Measurements from ENCODE around the gene HGD. TPM values are rescaled to one million over a fixed set of nuclear protein-coding genes. Genes with fewer than 3 reads are reported as not detected.

Gene HGD
- total RNA-seq, 1 experiment from 2014 or later: 0.59 TPM

GRCh38 chr3:120683671-120684301 lies 1.7 kb upstream of the HGD start:
- Histone ChIP-seq H3K4me3 (replicated peaks in 1 of 2; ENCODE audit: low read depth in 1 of 2, low read length in 2 of 2) (no peak overlapping the region), H3K27me3 (ENCODE audit: insufficient read depth, low read length) (no peaks in the 10 kb centered on the region), H3K9me3 (ENCODE audit: control insufficient read depth in 1 of 2, insufficient read depth in 1 of 2, low read depth in 1 of 2, low read length in 2 of 2) (no peaks in the 10 kb centered on the region), H2AFZ (ENCODE audit: low read depth, low read length, poor library complexity, severe bottlenecking) (no peak overlapping the region), H4K20me1 (ENCODE audit: insufficient read depth) (no peaks in the 10 kb centered on the region), H3K4me2 (ENCODE audit: low read length) (no peak overlapping the region), H3K9me2 (ENCODE audit: insufficient read depth) (no peaks in the 10 kb centered on the region), H3K4me1 (ENCODE audit: control insufficient read depth in 1 of 2, insufficient read depth in 2 of 2, low read length in 2 of 2) (peaks cover 0 to 3% of the 10 kb centered on the region in 2 experiments; a peak in 2 of 4 replicates), H3K79me2 (ENCODE audit: insufficient read depth, low read length) (no peaks in the 10 kb centered on the region), H3K27ac (ENCODE audit: low read depth, low read length) (no peak overlapping the region), H3K9ac (ENCODE audit: low read length) (no peak overlapping the region), H3K36me3 (ENCODE audit: control insufficient read depth in 1 of 2, insufficient read depth in 2 of 2, low read length in 2 of 2) (no peaks in the 10 kb centered on the region)
- no peak for ATAC-seq
- DNase-seq (ENCODE audit: low read depth, low spot score): no peak
- ChIA-PET RAD21 (ENCODE audit: low non-redundant PET in 1 of 2, low total read pairs in 2 of 2, uncharacterized antibody in 2 of 2, unreplicated experiment in 2 of 2) (no interaction called here), CTCF (no interaction called here), POLR2A (no interaction called here)
- TF ChIP-seq REST (IDR thresholded peaks at IDR 0.05; ENCODE audit: low read depth) (no peak), SIN3A (IDR thresholded peaks at IDR 0.05; ENCODE audit: low read depth) (no peak), YY1 (IDR thresholded peaks at IDR 0.05; ENCODE audit: extremely low read depth, insufficient replicate concordance, low read depth, low read length) (no peak), SP1 (IDR thresholded peaks at IDR 0.05; ENCODE audit: low read depth) (no peak), CEBPB (IDR thresholded peaks at IDR 0.05; ENCODE audit: low read depth) (no peak), EGR1 (IDR thresholded peaks at IDR 0.05; ENCODE audit: low read depth) (no peak), ZNF274 (IDR thresholded peaks at IDR 0.05; ENCODE audit: low read depth, low read length) (no peak), CTCF (IDR thresholded peaks at IDR 0.05 in 2 of 3, conservative IDR thresholded peaks at IDR 0.05 in 1 of 3; ENCODE audit: borderline replicate concordance in 1 of 3, insufficient read depth in 1 of 3, low read depth in 2 of 3, low read length in 2 of 3) (no peak), EZH2 (IDR thresholded peaks at IDR 0.05) (no peak), POLR2AphosphoS5 (IDR thresholded peaks at IDR 0.05; ENCODE audit: low read depth, low read length) (no peak), SRF (IDR thresholded peaks at IDR 0.05; ENCODE audit: low read depth) (no peak), FOSL1 (IDR thresholded peaks at IDR 0.05; ENCODE audit: low read depth) (no peak), RAD21 (IDR thresholded peaks at IDR 0.05; ENCODE audit: low read depth) (no peak), EZH2phosphoT487 (IDR thresholded peaks at IDR 0.05; ENCODE audit: borderline replicate concordance) (no peak), ELF1 (IDR thresholded peaks at IDR 0.05; ENCODE audit: borderline replicate concordance, low read depth) (no peak)
- BruUV-seq (replicated peaks): no TSS peak
- intact Hi-C loops (cut with micrococcal nuclease): no loop called here
